GM19467 (cell line): ENCODE results near the gene AAR2.

Experiments
- ATAC-seq: cut with Tn5 transposase; IDR thresholded peaks from one replicate; pipeline ENCODE4 v1.9.1; 2021; ENCODE audit warnings: mild to moderate bottlenecking, moderate library complexity; ENCODE audit not compliant: unreplicated experiment

The AAR2 gene

DNA sequence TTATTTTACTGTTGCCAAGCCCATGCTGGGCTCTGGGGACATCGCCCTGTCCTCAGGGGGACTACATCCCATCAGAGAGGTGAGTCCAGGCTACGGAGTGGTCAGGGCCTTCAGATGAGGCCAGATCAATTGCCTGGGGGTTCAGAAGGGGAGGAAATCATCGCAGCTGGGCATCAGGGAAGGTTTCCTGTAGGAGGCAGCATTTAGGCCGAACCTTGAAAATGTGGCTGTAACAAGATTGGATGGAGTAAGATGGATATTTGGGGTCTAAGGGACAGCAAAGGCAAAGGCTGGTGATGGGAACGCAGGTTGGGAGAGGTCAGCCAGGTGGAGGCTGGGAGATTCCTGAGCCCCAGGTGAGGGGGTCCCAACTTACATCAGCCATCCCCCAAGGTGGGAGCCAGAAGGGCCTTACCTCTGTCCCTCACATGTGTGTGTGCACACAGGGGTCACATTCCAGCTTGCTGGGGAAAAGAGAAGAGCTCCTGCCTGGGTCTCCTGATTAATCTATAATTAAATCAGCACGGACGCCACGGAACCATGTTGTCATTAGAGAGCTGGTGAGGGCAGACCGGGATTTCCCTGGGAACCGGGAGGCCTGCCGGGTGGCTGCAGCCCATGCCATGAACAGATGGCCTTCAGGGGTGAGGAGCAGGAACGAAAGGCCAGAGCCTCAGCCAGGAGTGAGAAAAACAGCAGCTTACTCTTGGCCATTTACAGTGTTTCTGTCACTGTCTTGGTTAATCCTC, 39.3 kb downstream of the AAR2 start:
- no peak for ATAC-seq

GRCh38 chr20:36277546-36277945, 41.3 kb downstream of the AAR2 start:
- no peak for ATAC-seq

- no peak for ATAC-seq
These were observed 43.1 kb downstream of the AAR2 start for GRCh38 chr20:36279362-36279761.

- ATAC-seq, result no peak
These were observed 43.5 kb downstream of the AAR2 start for GRCh38 chr20:36279776-36280175.

DNA sequence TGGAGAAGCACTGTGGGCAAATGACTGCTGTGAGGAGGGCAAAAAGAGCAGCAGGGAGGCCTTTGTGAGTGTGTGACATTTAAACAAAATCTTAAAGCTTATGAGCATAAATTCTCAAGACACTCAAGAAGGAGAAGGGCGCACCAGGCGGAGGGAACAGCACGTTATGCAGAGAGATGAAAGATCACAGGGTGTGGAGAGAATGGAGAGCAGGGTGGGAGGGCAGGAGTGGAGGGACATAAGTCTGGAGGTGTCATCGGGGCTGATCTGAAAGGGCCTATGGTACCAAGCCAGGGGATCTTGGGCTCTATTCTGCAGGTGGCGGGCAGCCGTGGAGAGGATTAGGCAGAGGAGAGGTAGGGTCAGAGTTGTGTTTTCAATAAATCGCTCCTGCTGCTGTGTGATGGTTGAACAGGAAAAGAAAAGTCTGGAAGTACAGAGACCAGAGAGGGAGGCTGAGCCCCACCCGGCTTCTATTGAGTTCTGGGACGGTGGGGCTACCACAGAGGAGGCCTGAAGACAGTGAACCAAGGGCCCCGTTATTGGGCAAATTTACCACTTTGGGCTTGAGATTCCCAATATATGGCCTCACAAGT, 45.6 kb downstream of the AAR2 start:
- no peak for ATAC-seq

DNA sequence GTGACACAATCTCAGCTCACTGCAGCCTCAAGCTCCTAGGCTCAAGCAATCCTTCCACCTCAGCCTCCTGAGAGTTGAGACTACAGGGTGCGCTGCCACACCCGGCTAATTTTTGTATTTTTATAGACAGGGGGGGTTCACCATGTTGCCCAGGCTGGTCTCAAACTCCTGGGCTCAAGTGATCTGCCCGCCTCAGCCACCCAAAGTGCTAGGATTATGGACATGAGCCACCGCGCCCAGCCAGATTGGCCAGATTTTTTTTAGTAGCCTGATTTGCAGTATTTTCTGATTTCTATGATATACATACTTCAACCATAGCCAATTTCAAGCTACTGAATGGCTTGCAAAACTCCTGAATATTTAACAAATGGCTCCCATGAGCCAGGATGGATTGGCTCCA, 48.5 kb downstream of the AAR2 start:
- no peak for ATAC-seq

DNA sequence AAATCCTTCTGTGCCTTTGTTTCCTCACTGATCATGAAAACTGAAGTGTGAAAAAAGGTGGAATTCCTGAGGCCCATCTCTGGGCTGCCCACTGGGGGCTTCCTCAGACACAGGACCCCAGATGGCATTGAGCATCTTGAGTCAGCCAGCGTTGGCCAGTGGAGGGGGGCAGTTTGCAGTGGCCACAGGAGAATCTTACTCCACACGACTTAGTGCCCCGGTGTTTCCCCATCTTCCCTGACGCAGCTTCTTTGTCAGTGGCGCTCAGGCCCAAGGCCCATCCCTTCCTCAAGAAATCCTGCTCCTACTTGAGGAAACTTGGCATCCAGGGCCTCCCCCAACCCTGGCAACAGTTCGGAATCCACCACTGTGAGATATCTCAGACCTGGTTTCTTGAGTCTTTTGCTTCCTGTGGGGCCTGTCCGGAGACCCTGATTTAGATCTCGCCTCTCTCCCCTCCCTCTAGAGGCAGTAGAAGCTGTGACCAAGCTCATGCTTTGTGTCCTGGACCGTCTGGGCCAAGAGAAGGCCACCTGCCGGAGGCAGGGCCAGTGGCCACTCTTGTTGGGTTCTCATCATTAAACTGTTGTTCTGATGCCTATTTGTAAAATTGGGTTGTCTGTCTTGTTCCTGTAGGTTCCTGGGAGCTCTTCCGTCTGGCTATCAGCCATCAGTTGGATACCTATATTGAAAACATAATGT, 49.6 kb downstream of the AAR2 start:
- no peak for ATAC-seq

DNA sequence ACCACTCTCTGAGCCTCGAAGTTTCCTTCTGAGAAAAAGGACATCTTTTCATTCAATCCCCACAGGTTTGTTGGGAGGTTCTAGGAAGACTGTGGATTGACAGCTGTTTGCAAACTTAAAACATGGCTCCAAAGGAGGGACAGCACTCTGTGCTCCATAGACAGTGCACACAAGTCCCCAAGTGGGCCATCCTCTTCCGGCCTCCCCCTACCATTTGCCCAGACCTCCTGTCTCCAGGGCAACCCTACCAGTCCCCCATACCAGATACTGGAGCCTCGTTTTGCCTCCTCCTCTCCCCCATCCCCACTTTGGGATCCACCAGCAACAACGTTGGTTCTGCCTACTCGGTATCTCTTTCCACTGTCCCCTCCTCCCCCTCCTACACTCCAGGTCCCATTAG, 61.4 kb downstream of the AAR2 start:
- ATAC-seq, result no peak

DNA sequence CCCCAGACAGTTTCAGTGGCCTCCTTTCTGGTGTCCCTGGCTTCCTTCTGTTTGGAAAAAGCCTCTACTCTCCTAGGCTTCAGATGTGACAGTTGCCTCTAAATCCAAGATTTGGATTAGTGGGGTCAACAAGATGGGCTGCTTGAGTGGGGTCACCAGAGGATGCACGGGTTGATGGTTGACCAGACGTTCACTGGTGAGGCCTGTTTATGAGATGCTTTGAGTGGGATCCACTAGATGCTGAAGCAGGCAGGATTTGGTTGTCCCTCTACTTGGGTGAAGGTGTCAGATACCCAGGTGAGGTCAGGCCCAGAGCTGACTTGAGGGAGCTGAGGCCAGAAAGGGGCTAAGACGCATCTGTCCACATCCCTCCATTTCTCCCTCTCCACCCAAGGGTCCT, 61.8 kb downstream of the AAR2 start:
- no peak for ATAC-seq

DNA sequence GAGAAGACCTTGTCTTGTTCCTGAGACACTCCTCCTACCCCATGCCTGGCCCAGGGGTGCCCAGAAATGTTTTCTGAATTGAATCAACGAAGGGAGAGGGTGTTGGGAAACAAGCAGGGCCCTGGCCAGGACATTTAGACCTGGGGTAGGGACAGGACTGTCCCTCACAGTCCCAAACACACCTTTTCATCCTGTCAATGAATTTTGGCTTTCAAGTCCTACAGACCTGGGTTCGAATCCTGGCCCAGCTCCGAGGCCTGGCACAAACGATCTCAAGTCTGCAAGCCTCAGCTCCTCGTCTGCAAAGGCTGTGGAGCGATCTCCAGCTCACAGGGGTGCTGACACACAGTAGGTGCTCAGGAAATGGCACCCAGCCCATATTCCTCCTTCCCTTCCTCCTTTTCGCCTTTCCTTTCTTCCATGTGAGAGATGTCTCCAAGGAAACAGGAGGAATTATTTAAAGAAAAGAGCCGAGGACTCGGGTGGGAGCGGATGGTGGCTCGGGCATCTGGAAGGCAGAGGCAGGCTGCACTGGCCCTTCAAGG, 62.6 kb downstream of the AAR2 start:
- no peak for ATAC-seq

GRCh38 chr20:36299459-36299858, 63.2 kb downstream of the AAR2 start:
- no peak for ATAC-seq

DNA sequence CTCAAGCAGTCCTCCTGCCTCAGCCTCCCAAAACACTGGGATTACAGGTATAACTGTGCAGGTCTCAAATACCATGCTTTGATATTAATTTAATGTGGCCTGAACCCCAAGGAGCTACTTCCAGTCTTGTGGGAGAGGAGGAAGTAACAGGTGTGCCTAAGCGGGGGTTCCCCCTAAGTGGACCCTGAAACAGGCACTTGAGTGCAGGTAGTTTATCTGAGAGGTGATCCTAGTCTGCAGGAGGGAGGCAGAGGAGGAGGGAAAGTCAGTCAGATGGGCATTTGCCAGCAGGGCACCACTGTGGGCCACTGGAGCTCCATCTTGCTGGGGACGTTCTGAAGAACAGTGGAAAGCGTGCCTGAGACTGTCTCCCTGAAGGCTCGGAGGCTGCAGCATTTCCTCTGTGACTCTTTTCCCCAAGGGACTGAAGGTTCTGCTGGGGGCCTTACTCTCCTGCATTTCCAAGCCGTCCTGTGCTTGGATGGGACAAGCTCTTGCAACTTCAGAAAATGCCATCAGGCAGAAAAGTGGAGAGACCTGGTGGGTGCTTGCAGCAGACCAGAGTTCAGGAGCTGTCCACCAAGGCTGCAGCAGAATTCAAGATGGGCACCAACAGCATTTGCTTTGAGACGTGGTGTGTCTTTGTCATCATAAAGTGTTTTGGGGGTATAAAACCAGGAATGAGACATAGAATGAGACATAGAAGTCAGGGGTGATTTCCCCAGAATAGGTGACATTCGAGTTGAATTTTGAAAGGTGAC, 65.3 kb downstream of the AAR2 start:
- ATAC-seq, result no peak

DNA sequence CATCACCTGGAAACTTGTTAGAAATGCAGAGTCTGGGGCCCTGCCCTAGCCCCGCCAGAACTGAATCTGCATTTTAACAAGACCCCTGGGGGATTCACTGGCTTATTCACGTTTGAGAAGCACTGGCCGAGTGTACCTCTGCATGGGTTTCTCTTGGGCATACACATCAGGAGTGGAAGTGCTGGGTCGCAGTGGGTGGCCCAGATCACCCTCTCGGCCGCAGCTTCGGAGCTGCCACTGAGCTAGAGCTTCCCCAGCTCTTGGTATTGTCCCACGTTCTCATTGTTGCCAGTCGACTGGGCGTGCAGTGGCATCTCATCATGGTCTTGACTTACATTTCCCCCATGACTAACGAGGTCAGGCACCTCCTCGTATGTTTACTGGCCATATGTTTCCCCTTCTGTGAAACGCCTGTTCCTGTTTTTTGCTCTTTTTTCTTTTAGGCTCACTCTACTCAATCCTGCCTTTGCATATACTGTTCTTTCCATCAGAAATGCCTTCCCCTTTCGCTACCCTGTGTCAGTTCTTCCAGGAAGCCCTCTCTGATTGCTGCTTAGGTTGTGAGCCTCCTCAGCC, 66.8 kb downstream of the AAR2 start:
- ATAC-seq, result no peak

DNA sequence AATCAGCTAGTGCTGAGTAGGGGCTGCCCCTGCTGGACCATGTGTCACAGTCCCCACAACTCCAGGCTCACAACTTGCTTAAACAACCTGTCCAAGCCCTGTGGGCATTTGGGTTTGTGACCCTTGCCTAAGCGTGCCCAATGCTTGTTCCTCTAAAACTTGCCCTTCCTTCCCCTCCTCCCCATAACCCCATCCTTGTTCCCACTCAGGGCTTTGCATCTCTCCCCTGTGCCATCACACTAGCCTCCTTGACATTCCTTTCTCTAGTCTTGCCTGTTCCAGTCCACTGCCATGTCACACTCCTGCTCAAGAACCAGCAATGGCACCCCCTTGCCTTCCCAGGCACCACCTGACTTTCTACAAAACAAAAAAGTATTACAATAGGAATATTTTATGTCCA, 67.6 kb downstream of the AAR2 start:
- no peak for ATAC-seq

- no peak for ATAC-seq
These were observed 68.7 kb downstream of the AAR2 start for GRCh38 chr20:36304786-36305495.

- ATAC-seq, result no peak
These were observed 69.6 kb downstream of the AAR2 start, which contains the start of gene DLGAP4 for GRCh38 chr20:36305602-36306551. DLGAP4 (plus strand) TSS chr20:36306339; CDS start chr20:36431718, 125,379 bp downstream.
